Prostate gland (tissue), 2 donors: ENCODE results near the gene KLHL2. TPM values are rescaled to one million over a fixed set of nuclear protein-coding genes. Genes with fewer than 3 reads are reported as not detected.
"Not testable (repeated sequence)": the region's sequence is repeated elsewhere in the genome, so short reads cannot be mapped to it uniquely, and the experiment has no call there.

Source experiments
- DNase-seq: peaks from one replicate; pipeline ENCODE4 v3.0.0-alpha.2; 2019; ENCODE audit warnings: low spot score
- H3K27ac ChIP-seq, 2 donors: fragments of 200-600 bp; sonication (generic); 2 replicates each; pipeline ENCODE4 v1.5.1; 2017 to 2019
- H3K27me3 ChIP-seq: fragments of 200-600 bp; sonication (generic); replicated peaks from 2 replicates; pipeline ENCODE4 v1.5.1; 2019; ENCODE audit not compliant: insufficient read depth
- H3K36me3 ChIP-seq, 2 donors: fragments of 200-600 bp; sonication (generic); 1 replicate in 1 of 2; 2 replicates in 1 of 2; pipeline versions ENCODE4 v1.5.1 to v1.8.1; 2017 to 2019
- H3K4me1 ChIP-seq: fragments of 200-600 bp; sonication (generic); replicated peaks from 2 replicates; pipeline ENCODE4 v1.5.1; 2019
- H3K4me3 ChIP-seq, 2 donors: fragments of 200-600 bp; sonication (generic); 2 replicates each; pipeline ENCODE4 v1.5.1; 2017 to 2019
- H3K9me3 ChIP-seq: fragments of 200-600 bp; sonication (generic); 2 replicates; pipeline ENCODE4 v1.5.1; 2017
- WGBS: methylation state at CpG from one replicate; pipeline ENCODE4 v1.1.5; 2018; 5-methylcytosine and 5-hydroxymethylcytosine counted together
- intact Hi-C: fragments of 100-400 bp; cut with DNase I; formaldehyde crosslinking; loops from one replicate; pipeline ENCODE4 v1.14.2; 2022
- total RNA-seq, 2 donors: library from RNA; depleted of rRNA; stranded (reverse); fragments of >200 nt; gene quantifications; one replicate each; pipeline ENCODE4 v1.1.0, GENCODE V29; 2016

KLHL2 gene
- total RNA-seq, 2 donors from 2014 or later = 20.4 to 22.2 TPM

DNA sequence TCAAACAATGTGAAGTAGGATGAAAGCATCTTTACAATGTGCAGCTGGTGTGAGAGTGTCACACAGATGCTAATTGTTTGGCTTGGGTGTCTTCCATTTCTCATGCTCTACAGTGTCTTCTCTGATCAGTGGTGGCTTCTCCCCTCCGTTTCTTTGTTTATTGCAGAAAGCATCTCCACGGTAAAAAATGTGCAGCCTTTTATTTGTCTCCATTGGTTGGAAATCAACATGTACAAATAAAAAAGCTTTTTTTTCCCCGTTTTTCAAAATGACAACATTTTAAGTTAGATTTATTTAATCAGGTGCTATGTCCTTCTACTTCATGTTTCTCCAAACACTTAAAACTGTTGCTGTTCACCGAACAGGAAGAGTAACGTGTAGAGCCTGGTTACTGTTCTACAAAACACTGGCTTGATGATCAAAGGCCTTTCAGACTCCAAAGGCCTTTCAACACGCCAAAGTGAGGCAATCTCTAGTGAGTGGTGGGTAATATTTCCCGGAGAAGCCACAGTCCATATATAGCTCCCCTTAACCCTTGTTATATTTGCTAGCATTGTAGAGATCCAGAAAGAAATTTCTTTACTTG, 48.8 kb downstream of the KLHL2 start:
- H3K4me1 ChIP-seq, intact Hi-C loops, H3K36me3 ChIP-seq, H3K27ac ChIP-seq, DNase-seq, H3K4me3 ChIP-seq, H3K9me3 ChIP-seq, H3K27me3 ChIP-seq: not testable (repeated sequence)
- 38% methylated on average over 7 of the region's 7 CpGs for WGBS

DNA sequence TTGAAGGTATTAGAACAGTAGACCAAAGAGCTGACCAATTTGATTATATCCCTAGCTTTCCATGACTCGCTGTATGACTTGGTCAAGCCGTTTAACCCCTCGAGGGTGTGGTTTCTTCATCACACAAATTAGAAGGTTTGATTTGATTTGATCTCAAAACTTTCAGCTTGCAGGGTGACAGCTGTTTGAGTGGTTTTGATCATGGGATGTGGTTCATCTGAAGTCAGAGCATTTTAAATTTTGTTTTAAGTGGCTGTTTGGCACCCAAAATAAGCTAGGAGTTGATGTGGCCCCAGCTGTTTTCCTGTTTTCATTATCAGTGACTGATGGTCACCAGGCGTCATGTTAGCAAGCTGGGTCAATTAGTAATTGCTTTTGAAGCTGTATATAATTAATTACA, 52.4 kb downstream of the KLHL2 start:
- intact Hi-C loops, H3K27ac ChIP-seq, H3K4me3 ChIP-seq, H3K9me3 ChIP-seq, DNase-seq, H3K27me3 ChIP-seq, H3K4me1 ChIP-seq, H3K36me3 ChIP-seq: not testable (repeated sequence)
- 84% methylated on average over 4 of the region's 4 CpGs for WGBS

DNA sequence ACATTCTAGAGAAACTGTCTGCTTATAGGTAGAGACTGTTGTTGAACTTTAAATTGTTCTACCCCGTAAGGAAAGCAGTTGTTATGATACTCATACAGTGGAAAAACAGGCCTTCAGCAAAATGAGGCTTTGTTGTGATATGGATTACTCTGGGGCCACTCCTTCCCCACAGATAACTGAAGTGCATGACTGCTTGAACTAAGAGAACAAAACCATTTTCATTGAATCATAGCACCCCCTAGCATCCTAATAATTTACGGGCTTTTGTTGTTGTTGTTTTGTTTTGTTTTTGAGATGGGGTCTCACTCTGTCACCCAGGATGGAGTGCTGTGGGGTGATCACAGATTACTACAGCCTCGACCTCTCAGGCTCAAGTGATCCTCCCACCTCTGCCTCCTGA, 54.9 kb downstream of the KLHL2 start:
- H3K4me3 ChIP-seq, H3K4me1 ChIP-seq, intact Hi-C loops, H3K27me3 ChIP-seq, H3K27ac ChIP-seq, H3K36me3 ChIP-seq, H3K9me3 ChIP-seq, DNase-seq: not testable (repeated sequence)
- 85% methylated on average over 3 of the region's 3 CpGs for WGBS

DNA sequence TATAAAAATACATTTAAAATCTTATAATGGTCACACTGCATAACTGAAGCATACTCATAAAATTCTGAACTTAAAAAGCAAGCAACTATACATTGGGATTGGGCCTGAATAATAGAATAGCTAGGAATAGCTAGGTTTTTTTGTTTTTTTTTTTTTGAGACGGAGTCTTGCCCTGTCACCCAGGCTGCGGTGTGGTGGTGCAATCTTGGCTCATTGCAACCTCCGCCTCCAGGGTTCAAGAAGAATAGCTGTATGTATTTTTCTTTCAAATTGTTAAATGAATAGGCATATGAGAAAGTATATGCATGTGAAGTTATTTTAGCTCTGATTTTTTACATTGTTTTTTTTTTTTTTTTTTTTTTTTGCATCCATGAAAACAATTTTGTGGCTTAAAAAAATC, 56.1 kb downstream of the KLHL2 start:
- H3K27ac ChIP-seq, H3K4me3 ChIP-seq, H3K36me3 ChIP-seq, H3K27me3 ChIP-seq, H3K9me3 ChIP-seq, H3K4me1 ChIP-seq, DNase-seq, intact Hi-C loops: not testable (repeated sequence)
- WGBS = 95% methylated on average over 3 of the region's 3 CpGs

DNA sequence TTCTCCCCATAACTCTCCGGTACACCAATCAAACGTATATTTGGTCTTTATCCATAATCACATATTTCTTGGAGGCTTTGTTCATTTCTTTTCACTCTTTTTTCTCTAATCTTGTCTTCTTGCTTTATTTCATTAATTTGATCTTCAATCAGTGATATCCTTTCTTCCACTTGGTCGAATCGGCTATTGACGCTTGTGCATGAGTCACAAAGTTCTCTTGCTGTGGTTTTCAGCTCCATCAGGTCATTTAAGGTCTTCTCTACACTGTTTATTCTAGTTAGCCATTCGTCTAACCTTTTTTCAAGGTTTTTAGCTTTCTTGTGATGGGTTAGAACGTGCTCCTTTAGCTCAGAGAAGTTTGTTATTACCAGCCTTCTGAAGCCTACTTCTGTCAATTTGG, 62.6 kb downstream of the KLHL2 start:
- 83% methylated on average over 7 of the region's 7 CpGs for WGBS
- not testable (repeated sequence) for H3K9me3 ChIP-seq

DNA sequence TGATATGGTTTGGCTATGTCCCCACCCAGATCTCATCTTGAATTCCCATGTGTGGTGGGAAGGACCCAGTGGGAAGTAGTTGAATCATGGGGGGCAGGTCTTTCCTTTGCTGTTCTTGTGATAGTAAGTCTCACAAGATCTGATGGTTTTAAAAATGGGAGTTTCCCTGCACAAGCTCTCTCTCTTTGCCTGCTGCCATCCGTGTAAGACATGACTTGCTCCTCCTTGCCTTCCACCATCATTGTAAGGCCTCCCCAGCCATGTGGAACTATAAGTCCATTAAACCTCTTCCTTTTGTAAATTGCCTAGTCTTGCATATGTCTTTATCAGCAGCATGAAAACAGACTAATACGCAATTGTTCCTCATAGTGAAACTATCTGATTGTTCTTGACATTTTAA, 66.1 kb downstream of the KLHL2 start:
- H3K4me3 ChIP-seq, H3K27ac ChIP-seq, H3K9me3 ChIP-seq, H3K27me3 ChIP-seq, H3K4me1 ChIP-seq, H3K36me3 ChIP-seq, DNase-seq, intact Hi-C loops: not testable (repeated sequence)
- 50% methylated on average over 2 of the region's 2 CpGs for WGBS

More for the DNA sequence above, 62.6 kb downstream of the KLHL2 start:
- H3K4me1 ChIP-seq, H3K36me3 ChIP-seq, H3K27me3 ChIP-seq, DNase-seq, H3K27ac ChIP-seq, intact Hi-C loops, H3K4me3 ChIP-seq: not testable (repeated sequence)

DNA sequence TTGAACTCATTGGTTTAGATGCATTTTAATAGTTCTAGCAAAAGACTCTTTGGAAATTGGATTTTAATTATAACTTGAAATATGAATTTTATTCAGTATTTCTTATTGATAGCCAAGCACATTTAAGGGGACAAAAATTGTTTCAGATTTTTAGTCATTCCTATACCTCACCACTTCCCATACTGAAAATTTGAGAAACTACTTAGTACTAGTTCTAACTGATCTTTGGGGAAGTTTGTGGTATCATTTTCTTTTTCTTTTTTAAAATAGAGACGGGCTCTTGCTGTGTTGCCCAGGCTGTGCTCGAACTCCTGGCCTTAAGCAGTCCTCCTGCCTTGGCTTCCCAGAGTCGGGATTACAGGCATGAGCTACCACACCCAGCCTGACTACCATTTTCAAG, 68.0 kb downstream of the KLHL2 start:
- H3K4me1 ChIP-seq, H3K27ac ChIP-seq, intact Hi-C loops, H3K9me3 ChIP-seq, H3K4me3 ChIP-seq, H3K36me3 ChIP-seq, DNase-seq, H3K27me3 ChIP-seq: not testable (repeated sequence)
- WGBS = 91% methylated on average over 3 of the region's 3 CpGs

DNA sequence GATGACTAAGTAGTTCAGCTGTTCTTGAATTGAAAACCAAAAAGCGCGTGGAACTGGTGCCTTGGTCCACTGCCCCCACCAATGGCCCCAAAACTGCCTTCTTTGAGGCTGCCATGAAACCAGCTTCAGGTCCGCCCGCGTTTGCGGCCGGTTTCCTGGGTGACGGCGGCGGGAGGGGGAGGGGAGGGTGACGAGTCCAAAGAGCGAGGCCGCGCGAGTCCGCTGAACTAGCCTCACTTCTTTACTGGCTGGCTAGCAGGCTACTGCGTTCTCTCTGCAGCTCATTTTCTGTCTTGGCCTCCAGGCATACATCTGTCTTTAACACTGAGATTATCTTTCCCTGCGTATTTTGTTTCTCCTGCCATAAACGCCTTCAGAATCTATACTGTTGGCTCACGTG, 72.2 kb downstream of the KLHL2 start:
- H3K27ac ChIP-seq, H3K27me3 ChIP-seq, intact Hi-C loops, DNase-seq, H3K4me3 ChIP-seq, H3K4me1 ChIP-seq, H3K36me3 ChIP-seq, H3K9me3 ChIP-seq: not testable (repeated sequence)
- 94% methylated on average over 20 of the region's 20 CpGs for WGBS

DNA sequence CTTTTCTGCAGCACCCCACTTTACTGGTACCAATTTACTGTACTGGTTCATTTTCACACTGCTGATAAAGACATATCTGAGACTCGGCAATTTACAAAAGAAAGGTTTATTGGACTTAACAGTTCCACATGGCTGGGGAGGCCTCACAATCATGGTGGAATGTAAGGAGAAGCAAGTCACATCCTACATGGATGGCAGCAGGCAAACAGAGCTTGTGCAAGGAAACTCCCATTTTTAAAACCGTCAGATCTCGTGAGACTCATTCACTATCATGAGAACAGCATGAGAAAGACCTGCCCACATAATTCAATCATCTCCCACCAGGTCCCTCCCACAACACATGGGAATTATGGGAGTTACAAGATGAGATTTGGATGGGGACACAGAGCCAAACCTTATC, 77.3 kb downstream of the KLHL2 start:
- H3K27me3 ChIP-seq, DNase-seq, intact Hi-C loops, H3K36me3 ChIP-seq, H3K9me3 ChIP-seq, H3K27ac ChIP-seq, H3K4me3 ChIP-seq, H3K4me1 ChIP-seq: not testable (repeated sequence)
- WGBS = 98% methylated on average over 3 of the region's 3 CpGs

DNA sequence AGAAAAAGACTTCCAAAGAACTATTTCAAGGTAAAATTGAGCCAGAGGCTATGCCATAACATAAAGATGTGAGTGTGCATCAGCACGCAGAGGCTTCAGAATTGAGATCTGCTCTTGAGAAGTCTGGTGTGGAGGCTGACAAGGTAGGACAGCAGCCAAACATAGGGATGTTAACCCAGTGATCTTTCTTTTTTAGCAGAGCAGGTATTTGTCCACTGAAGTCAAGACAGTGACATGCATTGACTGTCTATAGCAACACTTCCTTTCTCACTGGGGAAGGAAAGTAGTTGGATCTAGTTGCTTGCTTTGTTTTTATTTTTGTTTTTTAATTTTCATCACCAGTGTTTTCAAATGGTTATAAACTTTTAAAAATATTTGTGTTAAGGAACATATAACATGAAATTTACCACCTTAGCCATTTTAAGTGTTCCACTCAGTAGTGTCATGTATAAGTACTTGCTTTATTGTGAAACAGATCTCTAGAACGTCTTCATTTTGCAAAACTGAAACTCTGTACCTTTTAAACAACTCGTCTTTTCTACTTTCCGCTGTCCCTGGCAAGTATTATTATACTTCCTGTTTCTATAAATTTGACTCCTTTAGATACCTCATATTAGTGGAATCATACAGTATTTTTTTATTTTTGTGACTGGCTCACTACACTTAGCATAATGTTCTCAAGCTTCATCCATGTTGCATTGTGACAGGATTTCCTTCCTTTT, 79.4 kb downstream of the KLHL2 start:
- H3K4me1 ChIP-seq, intact Hi-C loops, DNase-seq, H3K27ac ChIP-seq, H3K27me3 ChIP-seq, H3K9me3 ChIP-seq, H3K36me3 ChIP-seq, H3K4me3 ChIP-seq: not testable (repeated sequence)
- WGBS = 80% methylated on average over 4 of the region's 4 CpGs
